Peyer's patch (tissue), 4 donors: ENCODE data around the gene PLEKHM2.
A peak's percentile ranks its signal among the peaks of the same experiment; 100 is the strongest.

Source experiments
- POLR2A ChIP-seq, 2 donors: fragments of 450-650 bp; IDR thresholded peaks; one replicate each; pipeline ENCODE4 v1.5.1; 2017; ENCODE audit warnings: antibody characterized with exemption in 2 of 2, mild to moderate bottlenecking in 2 of 2, moderate library complexity in 2 of 2
- TF ChIP-seq, protein P1 (sequence below), 6 experiments: fragments of 450-650 bp in 4 of 6; fragments of 200-600 bp in 2 of 6; sonication (generic) in 1 of 6; IDR thresholded peaks; one replicate each; pipeline ENCODE4 v1.5.1; 2017 to 2019; ENCODE audit warnings: antibody characterized with exemption in 6 of 6, mild to moderate bottlenecking in 3 of 6, moderate library complexity in 1 of 6

DNA sequence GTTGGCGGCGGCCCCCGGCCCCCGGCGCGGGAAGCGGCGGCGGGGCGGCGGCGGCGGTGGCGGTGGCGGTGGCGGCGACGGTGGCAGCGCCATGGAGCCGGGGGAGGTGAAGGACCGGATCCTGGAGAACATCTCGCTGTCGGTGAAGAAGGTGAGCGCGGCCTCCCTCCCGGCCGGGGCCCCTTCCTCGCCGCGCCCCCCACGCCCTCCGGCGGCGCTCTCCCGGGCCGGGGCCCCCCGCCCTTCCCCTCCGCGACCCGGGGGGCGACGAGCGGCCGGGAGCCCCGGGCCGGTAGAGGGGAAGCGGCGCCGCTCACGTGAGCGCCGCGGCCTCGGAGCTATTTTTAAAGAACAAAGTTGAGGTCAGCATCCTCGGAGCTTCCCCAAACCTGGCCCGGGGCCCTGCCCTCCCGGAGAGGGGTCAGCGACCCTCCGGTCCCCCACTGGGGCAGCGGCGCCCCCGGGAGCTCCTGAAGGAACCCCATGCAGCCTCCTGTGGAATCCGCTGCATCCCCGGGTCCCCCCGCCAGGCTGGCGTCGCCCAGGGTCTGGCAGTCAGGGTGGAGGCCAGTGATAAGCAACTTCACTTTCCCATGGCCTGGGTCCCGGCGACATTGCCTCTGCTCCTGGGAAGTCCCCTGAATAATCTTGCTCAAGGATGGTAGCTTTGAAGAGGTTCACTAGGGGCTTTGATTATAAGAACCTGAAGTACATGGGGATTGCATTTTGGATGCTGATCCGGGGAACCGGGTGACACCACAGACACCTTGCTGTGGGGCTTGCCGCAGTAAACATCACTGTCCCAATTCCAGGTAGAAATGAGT is 560 bp downstream of the PLEKHM2 start:
- TF ChIP-seq POLR2A (IDR thresholded peaks at IDR 0.05): no peak
- TF ChIP-seq, protein P1, sequence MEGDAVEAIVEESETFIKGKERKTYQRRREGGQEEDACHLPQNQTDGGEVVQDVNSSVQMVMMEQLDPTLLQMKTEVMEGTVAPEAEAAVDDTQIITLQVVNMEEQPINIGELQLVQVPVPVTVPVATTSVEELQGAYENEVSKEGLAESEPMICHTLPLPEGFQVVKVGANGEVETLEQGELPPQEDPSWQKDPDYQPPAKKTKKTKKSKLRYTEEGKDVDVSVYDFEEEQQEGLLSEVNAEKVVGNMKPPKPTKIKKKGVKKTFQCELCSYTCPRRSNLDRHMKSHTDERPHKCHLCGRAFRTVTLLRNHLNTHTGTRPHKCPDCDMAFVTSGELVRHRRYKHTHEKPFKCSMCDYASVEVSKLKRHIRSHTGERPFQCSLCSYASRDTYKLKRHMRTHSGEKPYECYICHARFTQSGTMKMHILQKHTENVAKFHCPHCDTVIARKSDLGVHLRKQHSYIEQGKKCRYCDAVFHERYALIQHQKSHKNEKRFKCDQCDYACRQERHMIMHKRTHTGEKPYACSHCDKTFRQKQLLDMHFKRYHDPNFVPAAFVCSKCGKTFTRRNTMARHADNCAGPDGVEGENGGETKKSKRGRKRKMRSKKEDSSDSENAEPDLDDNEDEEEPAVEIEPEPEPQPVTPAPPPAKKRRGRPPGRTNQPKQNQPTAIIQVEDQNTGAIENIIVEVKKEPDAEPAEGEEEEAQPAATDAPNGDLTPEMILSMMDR (IDR thresholded peaks at IDR 0.05): peak in 2 of 6 experiments; percentile 23 to 26
